Nephron progenitor cell (in vitro differentiated cells): ENCODE data around the gene FBXO42.

Experiments
- DNase-seq: peaks from one replicate; pipeline ENCODE4 v3.0.0; 2021
- H3K27ac Mint-ChIP-seq: 2 replicates; pipeline ENCODE4 v1.8.0; 2021; ENCODE audit warnings: mild to moderate bottlenecking, moderate library complexity, mixed read lengths
- H3K27me3 Mint-ChIP-seq: 2 replicates; pipeline ENCODE4 v1.8.0; 2021; ENCODE audit warnings: mild to moderate bottlenecking, low read depth, mixed read lengths; ENCODE audit not compliant: poor library complexity
- H3K36me3 Mint-ChIP-seq: 2 replicates; pipeline ENCODE4 v1.8.0; 2021; ENCODE audit warnings: low read depth, mixed read lengths
- H3K4me1 Mint-ChIP-seq: 2 replicates; pipeline ENCODE4 v1.8.0; 2021; ENCODE audit warnings: mixed read lengths
- H3K4me3 Mint-ChIP-seq: 2 replicates; pipeline ENCODE4 v1.8.0; 2021; ENCODE audit warnings: mild to moderate bottlenecking, moderate library complexity, mixed read lengths
- H3K9me3 Mint-ChIP-seq: 2 replicates; pipeline ENCODE4 v1.8.0; 2021; ENCODE audit warnings: mild to moderate bottlenecking, moderate library complexity, mixed read lengths
- TF ChIP-seq, protein P1 (sequence below): fragments of 200-600 bp; sonication (generic); IDR thresholded peaks from 2 replicates; pipeline ENCODE4 v1.5.0; 2021; ENCODE audit warnings: antibody characterized with exemption

FBXO42 gene

DNA sequence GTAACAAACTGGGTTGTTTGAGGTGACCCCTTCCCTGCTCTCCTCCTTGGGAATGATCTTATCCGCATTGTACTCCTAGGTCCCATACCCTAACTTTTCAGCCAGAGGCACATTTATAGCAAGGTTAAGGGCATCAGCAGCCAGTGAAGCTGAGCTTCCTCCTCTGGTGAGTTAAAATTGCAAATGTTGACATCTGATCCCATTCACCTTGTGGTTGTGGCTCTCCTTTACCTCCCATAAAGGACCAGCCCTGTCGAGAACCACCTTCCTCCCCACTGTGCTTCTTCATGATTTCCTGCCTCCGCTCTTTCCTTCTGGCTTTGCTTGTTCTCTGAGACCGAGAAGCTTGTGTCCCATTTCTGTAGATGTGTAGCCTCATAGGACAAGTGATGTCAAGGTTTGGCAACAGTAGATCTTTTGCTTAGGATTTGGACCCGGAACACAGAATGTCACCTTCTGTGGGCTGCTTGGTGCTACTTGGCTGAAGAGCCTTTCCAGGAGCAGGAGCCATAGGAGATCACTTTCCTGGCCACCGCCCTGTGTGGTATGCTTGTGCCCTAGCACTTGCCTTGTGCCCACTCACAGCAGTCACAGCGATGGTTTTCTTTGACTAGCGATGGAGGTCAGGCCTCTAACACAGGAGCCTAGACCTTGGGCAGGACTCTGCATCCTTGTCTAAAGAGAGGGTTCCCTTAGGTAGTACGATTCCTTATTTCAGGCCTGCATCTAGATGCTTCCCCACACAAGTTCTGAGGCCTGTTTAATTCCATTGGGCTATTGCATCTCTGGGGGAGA lies 33.6 kb upstream of the FBXO42 start:
- Mint-ChIP-seq H3K36me3 (peaks cover 34% of the 10 kb centered on the region), H3K27ac (peak overlapping the region; percentile 81), H3K4me1 (peaks cover 43% of the 10 kb centered on the region), H3K4me3 (no peak overlapping the region), H3K9me3 (peaks cover 3% of the 10 kb centered on the region), H3K27me3 (no peaks in the 10 kb centered on the region)
- no peak for DNase-seq
- TF ChIP-seq, protein P1, sequence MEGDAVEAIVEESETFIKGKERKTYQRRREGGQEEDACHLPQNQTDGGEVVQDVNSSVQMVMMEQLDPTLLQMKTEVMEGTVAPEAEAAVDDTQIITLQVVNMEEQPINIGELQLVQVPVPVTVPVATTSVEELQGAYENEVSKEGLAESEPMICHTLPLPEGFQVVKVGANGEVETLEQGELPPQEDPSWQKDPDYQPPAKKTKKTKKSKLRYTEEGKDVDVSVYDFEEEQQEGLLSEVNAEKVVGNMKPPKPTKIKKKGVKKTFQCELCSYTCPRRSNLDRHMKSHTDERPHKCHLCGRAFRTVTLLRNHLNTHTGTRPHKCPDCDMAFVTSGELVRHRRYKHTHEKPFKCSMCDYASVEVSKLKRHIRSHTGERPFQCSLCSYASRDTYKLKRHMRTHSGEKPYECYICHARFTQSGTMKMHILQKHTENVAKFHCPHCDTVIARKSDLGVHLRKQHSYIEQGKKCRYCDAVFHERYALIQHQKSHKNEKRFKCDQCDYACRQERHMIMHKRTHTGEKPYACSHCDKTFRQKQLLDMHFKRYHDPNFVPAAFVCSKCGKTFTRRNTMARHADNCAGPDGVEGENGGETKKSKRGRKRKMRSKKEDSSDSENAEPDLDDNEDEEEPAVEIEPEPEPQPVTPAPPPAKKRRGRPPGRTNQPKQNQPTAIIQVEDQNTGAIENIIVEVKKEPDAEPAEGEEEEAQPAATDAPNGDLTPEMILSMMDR = no peak

DNA sequence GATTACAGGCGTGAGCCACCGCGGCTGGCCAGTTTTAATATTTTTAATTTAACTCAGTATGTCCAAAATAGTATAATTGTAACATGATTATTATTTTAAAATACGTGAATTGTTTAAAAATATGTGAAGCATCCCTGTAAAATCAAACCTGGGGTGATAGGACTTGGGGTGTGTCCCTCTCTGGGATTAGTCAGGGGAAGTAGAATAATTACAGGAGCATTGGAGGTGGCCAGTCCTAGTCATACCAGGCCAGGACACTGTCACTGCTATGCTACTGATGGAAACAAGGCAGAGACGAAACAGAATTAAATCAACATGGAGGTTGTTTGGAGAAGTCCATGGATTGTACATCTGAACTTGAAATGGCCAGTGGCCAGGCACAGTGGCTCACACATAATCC lies 31.6 kb upstream of the FBXO42 start:
- no peak for DNase-seq
- H3K36me3 Mint-ChIP-seq = peaks cover 42% of the 10 kb centered on the region
- peaks cover 3% of the 10 kb centered on the region for H3K9me3 Mint-ChIP-seq
- no peak overlapping the region for H3K4me3 Mint-ChIP-seq
- H3K4me1 Mint-ChIP-seq = peaks cover 36% of the 10 kb centered on the region
- H3K27me3 Mint-ChIP-seq = no peaks in the 10 kb centered on the region
- TF ChIP-seq, protein P1 = no peak
- peak overlapping the region; percentile 55 for H3K27ac Mint-ChIP-seq

DNA sequence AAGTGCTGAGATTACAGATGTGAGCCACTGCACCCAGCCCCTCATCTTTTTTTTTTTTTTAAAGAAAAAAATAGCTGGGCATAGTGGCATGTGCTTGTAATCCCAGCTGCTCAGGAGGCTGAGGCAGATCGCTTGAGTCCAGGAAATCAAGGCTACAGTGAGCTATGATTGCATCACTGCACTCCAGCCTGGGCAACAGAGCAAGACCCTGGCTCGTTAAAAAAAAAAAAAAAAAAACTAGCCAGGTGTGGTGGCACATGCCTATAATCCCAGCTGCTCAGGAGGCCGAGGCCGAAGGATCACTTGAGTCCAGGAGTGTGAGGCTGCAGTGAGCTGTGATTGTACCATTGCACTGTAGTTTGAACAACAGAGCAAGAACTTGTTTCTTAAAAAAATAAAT lies 28.6 kb upstream of the FBXO42 start:
- no peaks in the 10 kb centered on the region for H3K27me3 Mint-ChIP-seq
- H3K27ac Mint-ChIP-seq = no peak overlapping the region
- H3K36me3 Mint-ChIP-seq = peaks cover 35% of the 10 kb centered on the region
- peaks cover 47% of the 10 kb centered on the region for H3K4me1 Mint-ChIP-seq
- peaks cover 3% of the 10 kb centered on the region for H3K9me3 Mint-ChIP-seq
- no peak overlapping the region for H3K4me3 Mint-ChIP-seq
- TF ChIP-seq, protein P1 = no peak
- no peak for DNase-seq

DNA sequence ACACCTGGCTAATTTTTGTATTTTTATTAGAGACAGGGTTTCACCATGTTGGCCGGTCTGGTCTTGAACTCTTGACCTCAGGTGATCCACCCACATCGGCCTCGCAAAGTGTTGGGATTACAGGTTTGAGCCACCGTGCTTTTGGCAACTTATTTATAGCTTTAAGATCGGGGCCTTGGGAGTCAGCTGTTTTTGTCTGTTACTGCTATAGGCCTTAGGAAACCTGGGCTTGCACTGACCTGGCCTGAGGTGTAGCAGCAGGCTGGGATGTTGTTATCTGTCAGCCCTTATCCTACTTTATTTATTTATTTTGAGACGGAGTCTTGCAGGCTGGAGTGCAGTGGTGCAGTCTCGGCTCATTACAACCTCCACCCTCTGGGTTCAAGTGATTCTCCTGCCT lies 26.2 kb upstream of the FBXO42 start:
- no peak for DNase-seq
- Mint-ChIP-seq H3K9me3 (peaks cover 3% of the 10 kb centered on the region), H3K27me3 (no peaks in the 10 kb centered on the region), H3K36me3 (peaks cover 48% of the 10 kb centered on the region), H3K4me1 (peaks cover 44% of the 10 kb centered on the region), H3K4me3 (no peak overlapping the region), H3K27ac (no peak overlapping the region)
- TF ChIP-seq, protein P1 = no peak

DNA sequence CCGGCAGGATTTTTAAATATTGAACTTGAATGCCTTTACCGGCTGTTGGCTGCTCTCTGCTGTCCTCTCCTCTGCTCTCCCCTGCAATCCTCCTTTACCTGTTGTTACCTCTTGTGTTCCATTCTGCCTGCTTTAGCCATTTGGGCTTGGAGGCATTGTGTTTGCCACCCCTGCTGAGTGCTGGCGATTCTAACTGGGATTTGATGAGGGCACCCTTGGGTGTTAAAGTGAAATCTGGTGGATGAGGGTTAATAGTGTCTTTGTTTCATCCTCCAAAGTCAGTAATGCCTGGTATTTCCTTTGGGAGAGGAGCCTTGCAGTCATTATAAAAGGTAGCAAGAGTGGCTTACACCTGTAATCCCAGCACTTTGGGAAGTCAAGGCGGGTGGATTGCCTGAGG lies 24.7 kb upstream of the FBXO42 start:
- TF ChIP-seq, protein P1 = no peak
- no peak overlapping the region for H3K4me3 Mint-ChIP-seq
- H3K27me3 Mint-ChIP-seq = no peaks in the 10 kb centered on the region
- H3K4me1 Mint-ChIP-seq = peaks cover 52% of the 10 kb centered on the region
- peak overlapping the region; percentile 76 for H3K27ac Mint-ChIP-seq
- peaks cover 50% of the 10 kb centered on the region for H3K36me3 Mint-ChIP-seq
- DNase-seq = no peak
- no peaks in the 10 kb centered on the region for H3K9me3 Mint-ChIP-seq
